ENCODE results near the gene F3. TPM values are rescaled to one million over a fixed set of nuclear protein-coding genes. Genes with fewer than 3 reads are reported as not detected.
A peak's percentile ranks its signal among the peaks of the same experiment; 100 is the strongest.

The F3 gene
- total RNA-seq, 1 experiment from 2014 or later: 0.54 TPM

- no peak for DNase-seq (ENCODE audit: low spot score)
- in situ Hi-C loops (cut with HindIII; ENCODE audit: low sequenced_read_pairs): no loop called here
These were observed 51.0 kb downstream of the F3 start for GRCh38 chr1:94490556-94490955.

GRCh38 chr1:94486990-94487389, 54.6 kb downstream of the F3 start:
- DNase-seq (ENCODE audit: low spot score): no peak
- in situ Hi-C loops (cut with HindIII; ENCODE audit: low sequenced_read_pairs): no loop called here

GRCh38 chr1:94481473-94481933, 60.1 kb downstream of the F3 start:
- peak; percentile 82 for DNase-seq (ENCODE audit: low spot score)
- in situ Hi-C loops (cut with HindIII; ENCODE audit: low sequenced_read_pairs): no loop called here

GRCh38 chr1:94479682-94480081, 61.9 kb downstream of the F3 start:
- DNase-seq (ENCODE audit: low spot score): no peak
- in situ Hi-C loops (cut with HindIII; ENCODE audit: low sequenced_read_pairs): no loop called here

Other genes starting within 250 kb of the F3 start
- gene ABCD3, start 123.4 kb downstream of the F3 start, total RNA-seq (2014; rRNA removed; shearing (Covaris generic)): 21.9 and 23.6 TPM in 2 replicates